ENCODE data around the gene TNFSF9.
"Not testable (repeated sequence)": the region's sequence is repeated elsewhere in the genome, so short reads cannot be mapped to it uniquely, and the experiment has no call there.

Gene TNFSF9

GRCh38 chr19:6571167-6571566, 40.3 kb downstream of the TNFSF9 start:
- DNase-seq (ENCODE audit: low read depth in 1 of 2, low spot score in 1 of 2) = no peak

DNA sequence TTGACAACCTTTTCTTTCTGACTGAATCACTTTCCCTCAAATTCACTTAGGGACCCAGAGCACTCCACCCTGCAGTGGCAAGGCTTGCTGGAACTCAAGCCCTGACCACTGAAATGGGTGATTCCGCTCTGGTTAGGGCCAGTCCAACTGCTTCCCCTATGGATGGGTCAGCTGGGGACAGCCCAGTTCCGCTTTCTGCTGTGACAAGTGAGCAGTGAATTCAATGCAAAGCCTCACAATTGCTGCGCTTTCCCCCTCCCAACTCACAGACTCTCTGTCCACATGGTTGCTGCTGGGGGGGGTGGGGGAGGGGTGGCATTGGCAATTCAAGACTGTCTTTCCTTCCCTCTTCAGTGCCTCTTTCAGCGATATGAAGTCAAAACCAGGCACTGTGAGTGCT, 41.4 kb downstream of the TNFSF9 start:
- no peak for DNase-seq (ENCODE audit: low read depth in 1 of 2, low spot score in 1 of 2)

DNA sequence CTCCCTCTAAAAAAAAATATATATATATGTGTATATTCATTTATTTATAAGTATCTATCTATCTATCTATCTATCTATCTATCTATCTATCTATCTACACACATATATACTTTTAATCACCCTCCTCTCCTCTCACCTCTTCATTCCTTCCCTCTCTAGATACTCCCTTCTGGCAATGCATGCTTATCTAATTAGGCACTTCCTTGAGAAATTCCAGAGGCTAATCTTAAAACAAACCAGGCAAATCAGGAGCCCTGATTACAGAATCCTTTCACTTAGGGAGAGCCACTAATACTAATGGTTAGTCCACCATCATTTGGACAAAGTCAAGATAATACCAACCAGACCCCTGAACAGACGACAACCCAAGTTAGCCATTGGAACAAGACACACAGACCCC, 42.5 kb downstream of the TNFSF9 start:
- no peak for DNase-seq (ENCODE audit: low read depth in 1 of 2, low spot score in 1 of 2)

- DNase-seq (ENCODE audit: low read depth in 1 of 2, low spot score in 1 of 2) = no peak
These were observed 46.1 kb downstream of the TNFSF9 start for GRCh38 chr19:6576869-6577475.

DNA sequence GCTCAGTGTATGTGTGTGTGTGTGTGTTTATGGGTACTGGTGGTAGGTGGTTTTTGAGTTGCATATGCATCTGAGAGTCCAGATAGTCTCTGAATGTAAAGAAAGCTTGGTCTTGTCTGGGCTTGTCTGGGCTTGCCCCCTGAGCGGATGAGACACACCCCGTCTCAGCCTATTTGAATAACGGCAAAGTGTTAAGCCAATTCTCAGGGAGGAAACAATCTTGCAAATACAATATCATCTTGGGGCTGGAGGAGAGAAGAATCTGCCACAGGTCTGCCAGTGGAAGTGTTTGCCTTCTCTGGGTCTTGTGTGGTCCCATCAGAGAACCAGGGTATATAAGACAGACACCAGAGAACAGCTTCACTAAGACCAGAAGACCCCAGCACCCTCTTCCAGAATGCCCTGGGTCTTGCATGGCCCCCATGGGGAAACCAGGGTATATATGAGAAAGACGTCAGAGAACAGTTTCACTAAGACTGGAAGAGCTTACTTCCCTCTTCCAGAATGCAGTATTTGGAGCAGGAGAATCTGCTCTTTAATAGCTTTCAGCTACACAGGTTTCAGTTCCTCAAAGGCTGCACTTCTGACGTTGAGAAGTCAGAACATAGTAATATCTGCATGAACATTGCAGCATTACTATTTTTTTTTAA, 46.8 kb downstream of the TNFSF9 start:
- no peak for DNase-seq (ENCODE audit: low read depth in 1 of 2, low spot score in 1 of 2)

- DNase-seq (ENCODE audit: low read depth in 1 of 2, low spot score in 1 of 2) = no peak
These were observed 48.8 kb downstream of the TNFSF9 start for GRCh38 chr19:6579450-6580178.

DNA sequence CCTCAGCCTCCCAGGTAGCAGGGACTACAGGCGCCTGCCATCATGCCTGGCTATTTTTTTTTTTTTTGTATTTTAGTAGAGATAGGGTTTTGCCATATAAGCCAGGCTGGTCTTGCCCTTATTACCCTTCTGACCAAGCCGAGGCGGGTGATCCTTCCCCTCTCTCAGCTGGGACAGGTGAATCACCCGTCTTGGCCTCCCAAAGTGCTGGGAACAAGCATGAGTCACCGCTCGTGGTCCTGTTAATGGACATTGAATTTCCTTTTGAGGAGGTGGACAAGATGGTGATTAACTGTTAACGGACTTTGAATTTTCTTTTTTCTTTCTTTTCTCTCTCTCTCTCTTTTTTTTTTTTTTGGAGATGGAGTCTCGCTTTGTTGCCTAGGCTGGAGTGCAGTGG, 49.5 kb downstream of the TNFSF9 start:
- DNase-seq (ENCODE audit: low read depth in 1 of 2, low spot score in 1 of 2) = no peak

GRCh38 chr19:6582515-6583484, 52.0 kb downstream of the TNFSF9 start:
- DNase-seq (ENCODE audit: low read depth in 1 of 2, low spot score in 1 of 2) = not testable (repeated sequence)

Data from stimulated activated CD4-positive, alpha-beta T cell treated with anti-CD3 and anti-CD28 coated beads, Interleukin-15, amount 100 ng/mL, for 1 hour (primary cell).